HG02884 (cell line): ENCODE results near the gene MTHFD1L.
"Not testable (repeated sequence)": the region's sequence is repeated elsewhere in the genome, so short reads cannot be mapped to it uniquely, and the experiment has no call there.

Experiments used
- ATAC-seq: cut with Tn5 transposase; IDR thresholded peaks from one replicate; pipeline ENCODE4 v1.9.1; 2021; ENCODE audit warnings: mild to moderate bottlenecking, moderate library complexity; ENCODE audit not compliant: unreplicated experiment

Gene MTHFD1L

DNA sequence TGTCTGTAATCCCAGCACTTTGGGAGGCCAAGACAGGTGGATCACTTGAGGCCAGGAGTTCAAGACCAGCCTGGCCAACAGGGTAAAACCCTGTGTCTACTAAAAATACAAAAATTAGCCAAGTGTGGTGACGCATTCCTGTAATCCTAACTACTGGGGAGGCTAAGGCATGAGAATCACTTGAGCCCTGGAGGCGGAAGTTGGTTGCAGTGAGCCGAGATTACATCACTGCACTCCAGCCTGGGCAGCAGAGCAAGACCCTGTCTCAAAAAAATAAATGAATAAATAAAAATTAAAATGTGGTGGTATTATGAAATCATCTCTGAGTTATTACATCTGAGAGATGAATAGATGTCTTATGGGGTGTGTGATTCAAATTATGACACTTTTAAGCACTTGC, 247.4 kb downstream of the MTHFD1L start:
- not testable (repeated sequence) for ATAC-seq

DNA sequence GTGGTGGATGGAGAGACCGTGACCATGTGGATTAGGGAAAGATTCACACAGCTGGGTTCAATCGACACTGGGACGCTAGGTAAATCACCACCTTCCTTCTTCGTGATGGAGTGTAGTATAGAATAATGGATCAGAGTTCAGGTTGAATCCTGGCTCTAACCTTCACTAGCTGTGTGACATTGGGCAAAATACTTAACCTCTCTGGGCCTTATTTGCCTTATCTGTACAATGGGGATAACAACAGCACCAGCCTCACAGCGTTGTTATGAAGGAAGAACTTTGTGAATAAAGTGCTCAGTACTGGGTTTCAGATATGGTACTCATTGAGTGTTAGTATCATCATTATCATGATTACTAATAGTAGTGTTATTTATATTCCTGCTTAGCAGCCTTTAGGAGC, 248.1 kb downstream of the MTHFD1L start:
- no peak for ATAC-seq

DNA sequence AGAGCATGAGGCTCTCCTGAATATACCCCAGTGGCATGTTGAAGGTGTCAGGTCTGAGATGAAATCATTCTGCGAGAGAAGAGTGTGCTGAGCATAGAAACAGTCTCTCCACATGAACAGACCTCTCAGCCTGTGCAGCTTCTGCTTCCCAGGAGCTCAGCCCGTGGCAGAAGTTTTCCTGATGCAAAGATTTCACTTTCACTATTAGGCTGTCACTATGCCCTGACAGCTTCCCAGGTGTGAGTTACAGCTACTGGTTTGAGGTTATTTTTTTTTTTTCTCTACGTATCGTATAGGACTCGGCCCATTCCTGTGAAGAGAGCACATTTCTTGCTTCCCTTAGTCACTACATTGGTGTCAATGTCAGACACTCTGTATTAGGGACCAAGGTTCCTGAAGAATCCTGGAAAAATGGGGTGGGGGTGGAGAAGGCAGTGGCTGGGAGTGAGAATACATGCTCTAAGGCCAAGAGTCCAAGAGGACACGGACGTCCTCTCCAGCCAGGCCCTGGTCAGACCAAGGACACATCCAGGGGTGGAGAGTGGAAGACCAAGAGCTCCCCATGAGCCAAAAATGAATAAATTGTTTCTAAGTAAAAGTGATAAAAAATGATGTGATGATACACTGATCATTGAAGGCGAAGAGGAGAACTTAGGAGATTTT, 253.1 kb downstream of the MTHFD1L start:
- no peak for ATAC-seq

DNA sequence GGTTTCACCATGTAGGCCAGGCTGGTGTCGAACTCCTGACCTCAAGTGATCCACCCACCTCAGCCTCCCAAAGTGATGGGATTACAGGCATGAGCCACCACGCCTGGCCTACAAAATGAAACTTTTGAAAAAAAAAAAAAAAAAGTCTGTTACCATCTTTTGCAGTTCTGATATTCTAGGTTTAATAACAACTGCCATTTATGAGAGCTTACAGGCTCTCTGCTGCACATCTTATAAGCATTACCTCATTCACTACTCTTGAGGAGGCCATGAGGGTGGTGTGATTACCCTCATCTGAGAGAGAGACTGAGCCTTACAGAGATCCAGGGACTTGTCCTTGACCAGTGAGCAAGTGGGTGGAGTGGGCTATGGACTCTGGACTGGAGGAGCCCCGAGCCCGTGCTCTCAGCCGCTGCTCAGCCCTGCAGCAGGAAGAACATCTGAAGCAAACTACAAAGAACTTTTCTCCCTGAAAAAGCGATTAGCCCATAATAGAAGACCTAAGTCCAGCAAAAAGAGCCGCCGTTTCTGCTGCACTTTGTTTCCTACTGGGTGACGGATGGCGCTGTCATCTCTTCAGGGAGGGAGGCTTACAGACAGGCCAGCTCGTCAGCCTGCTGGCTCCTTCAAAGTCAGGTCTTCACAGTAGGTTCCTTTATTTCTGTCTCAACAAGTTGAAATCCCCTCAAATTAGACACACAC, 254.5 kb downstream of the MTHFD1L start:
- ATAC-seq, result no peak

GRCh38 chr6:151121900-151122299, 256.4 kb downstream of the MTHFD1L start:
- no peak for ATAC-seq

- not testable (repeated sequence) for ATAC-seq
Measured at GRCh38 chr6:151123641-151124040, 258.1 kb downstream of the MTHFD1L start.

DNA sequence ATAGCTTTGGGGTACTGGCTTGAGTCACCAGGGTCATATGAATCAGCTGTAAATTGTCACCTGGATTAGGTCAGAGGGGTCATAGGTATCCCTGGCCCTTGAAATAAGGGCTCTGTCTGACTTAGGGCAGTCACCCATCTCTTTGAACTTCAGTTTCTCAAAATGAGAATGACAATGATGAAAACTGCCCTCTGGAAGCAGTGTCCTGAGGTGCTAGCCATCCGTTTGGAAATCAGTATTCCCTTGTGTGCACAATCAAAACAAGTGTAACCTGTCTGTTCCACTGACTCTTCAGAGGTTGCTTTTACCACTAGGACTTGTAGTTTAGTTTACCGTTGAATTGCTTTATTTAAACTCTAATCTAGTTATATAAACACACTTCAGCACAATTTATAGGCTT, 259.7 kb downstream of the MTHFD1L start:
- not testable (repeated sequence) for ATAC-seq

GRCh38 chr6:151125651-151126416, 260.3 kb downstream of the MTHFD1L start:
- ATAC-seq, result not testable (repeated sequence)

DNA sequence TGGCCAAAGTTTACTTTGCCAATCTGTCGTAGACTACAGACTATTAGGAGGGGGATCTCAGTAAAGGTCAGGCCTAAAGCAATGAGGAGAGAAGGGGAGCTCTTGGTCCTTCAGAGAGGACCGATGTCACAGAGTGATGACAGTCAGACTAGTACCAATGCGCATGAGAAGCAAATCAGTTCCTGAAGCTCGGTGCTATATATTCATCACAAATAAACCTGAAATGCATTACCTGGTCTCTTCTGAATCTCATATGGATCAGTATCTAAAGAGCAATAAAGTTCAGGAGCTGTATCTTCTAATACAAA, 260.9 kb downstream of the MTHFD1L start:
- not testable (repeated sequence) for ATAC-seq

GRCh38 chr6:151127133-151127798, 261.8 kb downstream of the MTHFD1L start:
- ATAC-seq, result not testable (repeated sequence)

DNA sequence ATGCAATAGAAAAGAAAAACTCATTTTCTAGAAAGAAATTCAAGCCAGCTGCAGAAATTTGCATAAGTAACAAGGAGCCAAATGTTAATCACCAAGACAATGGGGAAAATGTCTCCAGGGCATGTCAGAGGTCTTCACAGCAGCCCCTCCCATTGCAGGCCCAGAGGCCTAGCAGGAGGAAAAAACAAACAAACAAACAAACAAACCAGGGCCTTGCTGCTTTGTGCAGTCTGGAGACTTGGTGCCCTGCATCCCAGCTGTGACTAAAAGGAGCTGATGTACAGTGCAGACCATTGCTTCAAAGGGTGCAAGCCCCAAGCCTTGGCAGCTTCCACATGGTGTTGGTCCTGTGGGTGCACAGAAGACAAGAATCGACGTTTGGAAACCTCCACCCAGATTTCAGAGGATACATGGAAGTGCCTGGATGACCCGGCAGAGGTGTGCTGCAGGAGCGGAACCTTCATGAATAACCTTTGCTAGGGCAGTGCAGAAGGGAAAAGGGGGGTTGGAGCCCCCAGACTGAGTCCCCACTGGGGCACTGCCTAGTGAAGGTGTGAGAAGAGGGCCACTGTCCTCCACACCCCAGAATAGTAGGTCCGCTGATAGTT, 263.4 kb downstream of the MTHFD1L start:
- ATAC-seq, result no peak

- peak; percentile 79 for ATAC-seq
Measured at GRCh38 chr6:151130329-151130728, 264.8 kb downstream of the MTHFD1L start.

DNA sequence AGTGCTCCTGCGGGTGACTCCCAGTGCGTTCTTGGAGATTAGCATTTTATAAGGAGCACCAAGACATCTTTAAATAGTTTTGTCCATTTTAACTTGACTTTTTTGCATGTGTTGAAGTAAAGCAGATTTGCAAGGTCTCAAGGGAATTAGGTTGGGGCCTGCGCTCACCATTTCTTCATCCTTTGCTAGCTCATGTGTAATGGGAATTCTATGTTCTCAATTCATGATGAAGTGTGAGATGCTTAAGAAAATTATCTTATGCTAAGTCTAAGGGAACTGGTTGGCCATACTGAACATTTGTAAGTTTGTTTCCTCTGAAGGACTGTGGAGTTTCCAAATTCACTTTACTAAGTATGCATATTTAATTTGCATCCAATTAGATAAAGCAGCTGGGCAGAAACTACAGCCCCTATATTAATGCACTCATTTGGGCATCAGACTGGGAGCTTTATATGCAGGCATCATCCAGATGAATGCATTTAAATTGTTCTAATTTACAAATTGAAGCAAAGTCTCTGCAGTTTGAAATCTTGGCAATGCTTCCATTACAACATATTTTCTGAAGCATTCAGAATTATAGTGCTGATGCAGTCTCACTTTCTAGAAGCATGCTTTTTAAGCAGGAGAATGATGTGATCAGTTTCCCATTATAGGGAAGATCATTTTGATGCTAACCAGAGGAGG, 266.0 kb downstream of the MTHFD1L start:
- no peak for ATAC-seq

GRCh38 chr6:151136141-151136755, 270.7 kb downstream of the MTHFD1L start:
- no peak for ATAC-seq

DNA sequence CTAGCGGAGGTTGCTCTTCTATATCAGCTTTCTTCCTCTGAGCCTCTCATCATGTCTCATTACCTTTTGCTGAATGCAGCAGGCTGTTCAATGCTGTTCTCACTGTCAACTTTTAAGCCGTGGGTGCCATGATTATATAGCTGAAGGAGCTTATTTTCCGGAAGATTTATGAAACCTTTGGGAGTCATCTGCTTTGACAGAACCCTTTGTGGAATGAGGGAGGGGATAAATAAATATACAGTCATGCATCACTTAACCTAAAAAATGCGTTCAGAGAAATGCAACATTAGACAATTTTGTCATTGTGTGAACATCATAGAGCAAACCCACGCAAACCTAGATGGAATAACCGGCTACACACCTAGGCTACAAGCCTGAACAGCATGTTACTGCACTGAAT, 272.0 kb downstream of the MTHFD1L start:
- no peak for ATAC-seq

- no peak for ATAC-seq
Measured at GRCh38 chr6:151139524-151139923, 274.0 kb downstream of the MTHFD1L start.

DNA sequence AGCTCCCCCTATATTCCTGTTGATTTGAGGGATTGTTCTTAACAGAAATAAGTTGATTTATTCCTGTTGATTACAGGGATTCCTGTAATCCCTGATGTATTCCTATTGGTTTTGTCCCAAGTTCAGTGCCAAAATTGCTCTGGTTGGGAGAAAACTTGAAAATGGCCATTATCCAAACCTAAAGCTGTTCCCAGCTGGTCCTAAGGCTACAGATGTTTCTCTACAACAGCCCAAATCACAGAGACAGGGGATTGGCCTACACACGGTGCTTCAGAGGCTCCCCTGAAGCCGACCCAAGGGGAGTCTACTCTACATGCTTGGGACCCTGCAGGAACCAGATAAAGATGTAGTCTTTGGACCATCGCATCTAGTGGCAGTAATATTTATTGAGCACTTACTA, 275.3 kb downstream of the MTHFD1L start:
- no peak for ATAC-seq

GRCh38 chr6:151141685-151142084, 276.2 kb downstream of the MTHFD1L start:
- ATAC-seq, result no peak

DNA sequence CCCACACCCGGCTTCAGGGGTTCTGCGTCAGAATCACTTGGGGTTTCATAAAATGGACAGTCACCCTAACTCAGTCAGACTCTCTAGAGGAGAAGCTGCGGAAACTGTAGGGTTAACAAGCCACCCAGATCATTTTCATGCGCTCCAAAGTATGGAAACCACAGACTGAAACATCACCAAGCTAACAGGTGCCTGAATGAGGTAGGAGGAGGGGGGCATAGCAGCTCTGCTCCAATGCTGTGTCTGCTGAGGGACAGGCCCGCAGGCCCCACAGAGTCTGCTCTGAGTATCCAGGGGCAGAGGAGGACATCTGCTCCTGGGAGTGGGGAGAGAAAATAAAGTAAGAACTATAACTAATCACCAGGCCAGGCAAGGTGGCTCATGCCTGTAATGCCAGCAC, 277.2 kb downstream of the MTHFD1L start:
- ATAC-seq, result no peak

DNA sequence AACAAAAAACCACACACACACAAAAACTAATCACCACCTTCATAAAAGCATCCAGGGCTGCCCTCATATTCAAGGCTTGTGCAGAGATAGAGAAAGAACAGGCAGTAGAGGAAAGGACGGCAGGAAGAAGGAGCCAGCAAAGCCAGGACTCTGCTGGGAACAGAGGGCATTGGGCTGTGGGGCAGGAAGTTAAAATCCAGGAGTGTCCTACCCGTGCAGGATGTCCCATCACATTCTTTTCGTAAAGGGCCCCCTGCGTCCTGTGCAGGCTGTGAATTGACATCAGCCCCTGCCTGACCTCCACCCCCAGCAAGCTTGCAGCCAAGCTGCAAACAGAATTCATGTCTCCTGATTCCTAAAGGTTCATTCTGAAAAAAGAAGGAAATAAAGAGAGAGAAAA, 277.8 kb downstream of the MTHFD1L start:
- no peak for ATAC-seq
